Measurements from ENCODE around the gene NARS2.
"Not testable (repeated sequence)": the region's sequence is repeated elsewhere in the genome, so short reads cannot be mapped to it uniquely, and the experiment has no call there.

The NARS2 gene

DNA sequence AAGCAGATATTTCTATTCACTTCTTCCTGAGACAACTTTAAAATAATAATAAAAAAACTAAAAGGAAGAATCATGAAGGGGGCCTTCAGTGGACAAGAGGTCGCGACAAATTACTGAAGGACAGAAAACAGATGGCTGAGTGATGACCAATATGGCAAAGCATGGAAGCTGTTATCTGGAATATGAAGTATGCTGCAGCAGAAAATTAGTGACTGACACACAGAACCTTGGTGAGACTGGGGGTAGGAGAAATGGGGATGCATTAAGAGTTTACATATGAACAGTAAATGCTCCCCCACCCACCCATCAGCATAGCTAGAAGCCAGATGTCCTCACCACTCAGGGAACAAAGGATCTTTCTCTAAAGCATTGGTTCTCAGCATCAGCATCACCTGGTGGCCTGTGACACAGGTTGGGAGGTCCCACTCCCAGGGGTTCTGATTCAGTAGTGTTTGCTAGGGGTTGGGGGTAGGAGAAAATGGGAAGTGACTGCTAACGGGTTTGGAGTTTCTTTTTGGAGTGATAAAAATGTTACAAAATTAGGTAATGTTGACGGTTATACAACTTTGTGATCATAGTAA lies 59.7 kb downstream of the NARS2 start:
- Histone ChIP-seq H3K27ac (no peak overlapping the region), H3K36me3 (replicated peaks) (no peaks in the 10 kb centered on the region), H3K4me3 (ENCODE audit: low read depth, low read length) (no peak overlapping the region), H3K27me3 (replicated peaks) (no peaks in the 10 kb centered on the region)
- no peak for DNase-seq
- in situ Hi-C loops (cut with HindIII; ENCODE audit: low pct_ligation_motif_present, low sequenced_read_pairs) = no loop called here
- TF ChIP-seq, protein P1, sequence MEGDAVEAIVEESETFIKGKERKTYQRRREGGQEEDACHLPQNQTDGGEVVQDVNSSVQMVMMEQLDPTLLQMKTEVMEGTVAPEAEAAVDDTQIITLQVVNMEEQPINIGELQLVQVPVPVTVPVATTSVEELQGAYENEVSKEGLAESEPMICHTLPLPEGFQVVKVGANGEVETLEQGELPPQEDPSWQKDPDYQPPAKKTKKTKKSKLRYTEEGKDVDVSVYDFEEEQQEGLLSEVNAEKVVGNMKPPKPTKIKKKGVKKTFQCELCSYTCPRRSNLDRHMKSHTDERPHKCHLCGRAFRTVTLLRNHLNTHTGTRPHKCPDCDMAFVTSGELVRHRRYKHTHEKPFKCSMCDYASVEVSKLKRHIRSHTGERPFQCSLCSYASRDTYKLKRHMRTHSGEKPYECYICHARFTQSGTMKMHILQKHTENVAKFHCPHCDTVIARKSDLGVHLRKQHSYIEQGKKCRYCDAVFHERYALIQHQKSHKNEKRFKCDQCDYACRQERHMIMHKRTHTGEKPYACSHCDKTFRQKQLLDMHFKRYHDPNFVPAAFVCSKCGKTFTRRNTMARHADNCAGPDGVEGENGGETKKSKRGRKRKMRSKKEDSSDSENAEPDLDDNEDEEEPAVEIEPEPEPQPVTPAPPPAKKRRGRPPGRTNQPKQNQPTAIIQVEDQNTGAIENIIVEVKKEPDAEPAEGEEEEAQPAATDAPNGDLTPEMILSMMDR (IDR thresholded peaks at IDR 0.05; ENCODE audit: low read depth, low read length, missing control alignments) = no peak

DNA sequence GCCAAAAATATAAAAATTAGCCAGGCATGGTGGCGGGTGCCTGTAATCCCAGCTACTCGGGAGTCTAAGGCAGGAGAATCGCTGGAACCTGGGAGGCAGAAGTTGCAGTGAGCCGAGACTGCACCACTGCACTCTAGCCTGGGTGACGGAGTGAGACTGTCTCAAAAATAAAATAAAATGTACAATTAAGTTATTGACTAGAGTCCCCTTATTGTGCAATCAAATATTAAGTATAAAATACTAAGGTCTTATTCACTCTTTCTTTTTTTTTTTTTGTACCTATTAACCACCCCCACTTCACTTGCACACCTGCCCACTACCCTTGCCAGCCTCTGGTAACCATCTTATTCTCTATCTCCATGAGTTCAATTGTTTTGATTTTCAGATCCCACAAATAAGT lies 61.6 kb downstream of the NARS2 start:
- H3K36me3 ChIP-seq (replicated peaks); in situ Hi-C loops (cut with HindIII; ENCODE audit: low pct_ligation_motif_present, low sequenced_read_pairs); DNase-seq; H3K27ac ChIP-seq; H3K27me3 ChIP-seq (replicated peaks); H3K4me3 ChIP-seq (ENCODE audit: low read depth, low read length): not testable (repeated sequence)

DNA sequence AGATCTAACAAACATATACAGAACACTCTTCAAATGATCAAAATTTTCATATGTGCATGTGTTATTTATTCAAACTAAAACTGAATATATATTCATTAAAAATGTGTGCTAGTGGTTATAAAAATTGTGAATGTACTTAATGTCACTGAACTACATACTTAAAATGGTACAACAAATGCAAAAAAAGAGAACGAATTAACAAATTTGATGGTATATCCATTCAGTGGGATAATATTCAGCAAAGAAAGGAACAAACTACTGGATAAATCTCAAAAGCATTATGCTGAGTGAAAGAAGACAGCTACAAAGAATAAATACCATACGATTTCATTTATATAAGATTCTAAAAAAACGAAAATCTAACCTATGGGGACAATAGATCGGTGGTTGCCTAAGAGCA lies 64.1 kb downstream of the NARS2 start:
- in situ Hi-C loops (cut with HindIII; ENCODE audit: low pct_ligation_motif_present, low sequenced_read_pairs) = no loop called here
- H3K27me3 ChIP-seq (replicated peaks) = no peaks in the 10 kb centered on the region
- no peak overlapping the region for H3K27ac ChIP-seq
- no peak for DNase-seq
- H3K36me3 ChIP-seq (replicated peaks) = no peaks in the 10 kb centered on the region
- no peak overlapping the region for H3K4me3 ChIP-seq (ENCODE audit: low read depth, low read length)
- TF ChIP-seq, protein P1 (IDR thresholded peaks at IDR 0.05; ENCODE audit: low read depth, low read length, missing control alignments) = no peak

DNA sequence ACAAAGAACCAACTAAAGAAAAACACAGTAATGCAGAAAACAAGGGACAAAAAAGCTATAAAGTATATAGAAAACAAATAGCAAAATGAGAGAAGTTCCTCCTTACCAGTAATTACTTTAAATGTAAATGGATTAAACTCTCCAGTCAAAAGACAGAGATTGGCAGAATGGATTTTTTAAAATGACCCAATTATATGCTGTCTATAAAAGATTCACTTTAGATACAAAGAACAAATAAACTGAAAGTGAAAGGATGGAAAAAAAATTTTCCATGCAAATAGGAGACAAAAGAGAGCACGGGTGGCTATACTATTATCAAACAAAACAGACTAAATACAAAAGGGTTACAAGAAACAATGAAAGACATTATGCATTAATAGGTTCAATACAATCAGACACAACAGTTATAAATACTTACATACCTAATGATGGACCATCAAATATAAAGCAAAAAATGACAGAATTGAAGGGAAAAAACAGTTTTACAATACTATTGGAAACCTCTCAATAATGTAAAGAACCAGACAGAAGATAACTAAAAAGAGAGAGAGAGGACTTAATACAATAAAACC lies 64.6 kb downstream of the NARS2 start:
- H3K36me3 ChIP-seq (replicated peaks) = no peaks in the 10 kb centered on the region
- TF ChIP-seq, protein P1 (IDR thresholded peaks at IDR 0.05; ENCODE audit: low read depth, low read length, missing control alignments) = no peak
- H3K4me3 ChIP-seq (ENCODE audit: low read depth, low read length) = no peak overlapping the region
- no peak for DNase-seq
- in situ Hi-C loops (cut with HindIII; ENCODE audit: low pct_ligation_motif_present, low sequenced_read_pairs) = no loop called here
- no peak overlapping the region for H3K27ac ChIP-seq
- no peaks in the 10 kb centered on the region for H3K27me3 ChIP-seq (replicated peaks)

DNA sequence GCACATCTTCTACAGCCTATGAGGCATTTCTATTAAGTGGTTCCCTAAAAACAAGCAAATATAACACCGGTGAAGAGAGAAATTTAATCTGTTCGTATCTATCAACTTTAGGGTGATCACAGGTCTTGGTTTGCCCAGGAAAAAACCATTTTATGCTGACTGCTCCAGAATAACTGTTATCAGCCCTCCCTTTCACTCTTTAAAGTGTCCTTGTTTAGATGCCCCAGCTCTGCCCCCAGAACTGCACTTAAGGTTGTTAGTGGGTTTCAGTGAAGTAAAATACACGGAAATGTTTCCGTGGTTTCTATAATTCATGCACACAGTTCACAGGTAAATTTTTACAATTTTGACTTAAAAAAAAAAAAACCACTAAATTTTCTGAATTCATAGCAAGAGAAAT lies 70.0 kb downstream of the NARS2 start:
- in situ Hi-C loops (cut with HindIII; ENCODE audit: low pct_ligation_motif_present, low sequenced_read_pairs) = no loop called here
- H3K36me3 ChIP-seq (replicated peaks) = no peaks in the 10 kb centered on the region
- no peak overlapping the region for H3K4me3 ChIP-seq (ENCODE audit: low read depth, low read length)
- H3K27ac ChIP-seq = no peak overlapping the region
- TF ChIP-seq, protein P1 (IDR thresholded peaks at IDR 0.05; ENCODE audit: low read depth, low read length, missing control alignments) = no peak
- no peaks in the 10 kb centered on the region for H3K27me3 ChIP-seq (replicated peaks)
- DNase-seq = no peak

DNA sequence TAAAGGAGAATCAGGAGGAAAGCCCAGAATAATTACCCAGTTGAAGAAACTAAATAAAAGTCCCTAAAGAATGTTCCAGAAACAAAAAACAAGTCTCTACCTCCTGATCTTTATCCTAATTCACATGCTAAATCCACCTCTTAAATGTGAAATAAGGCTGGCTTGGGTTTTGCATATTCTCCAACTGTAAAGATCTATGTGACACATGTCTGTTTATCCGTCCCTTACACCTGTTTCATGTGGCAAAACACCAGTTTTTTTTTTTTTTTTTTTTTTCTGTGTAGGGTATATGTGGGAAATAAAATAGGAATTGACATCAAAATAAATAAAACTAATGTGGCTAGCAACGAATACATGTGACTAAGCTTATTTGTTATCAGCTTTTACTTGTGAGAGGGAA lies 70.5 kb downstream of the NARS2 start:
- no peak for DNase-seq
- no peak overlapping the region for H3K27ac ChIP-seq
- H3K27me3 ChIP-seq (replicated peaks) = no peaks in the 10 kb centered on the region
- TF ChIP-seq, protein P1 (IDR thresholded peaks at IDR 0.05; ENCODE audit: low read depth, low read length, missing control alignments) = no peak
- no peaks in the 10 kb centered on the region for H3K36me3 ChIP-seq (replicated peaks)
- H3K4me3 ChIP-seq (ENCODE audit: low read depth, low read length) = no peak overlapping the region
- in situ Hi-C loops (cut with HindIII; ENCODE audit: low pct_ligation_motif_present, low sequenced_read_pairs) = no loop called here

Measured in brain microvascular endothelial cell (primary cell).